GM18870 (cell line): ENCODE results near the gene SIVA1.

Source experiments
- ATAC-seq: cut with Tn5 transposase; IDR thresholded peaks from one replicate; pipeline ENCODE4 v1.9.1; 2021; ENCODE audit warnings: moderate library complexity; ENCODE audit not compliant: unreplicated experiment

Gene SIVA1

GRCh38 chr14:104806625-104807465 lies 53.9 kb downstream of the SIVA1 start:
- ATAC-seq: no peak

- ATAC-seq: no peak
Observed at GRCh38 chr14:104808456-104808855, 55.5 kb downstream of the SIVA1 start.
